ENCODE data around the gene DDX31.

The DDX31 gene

DNA sequence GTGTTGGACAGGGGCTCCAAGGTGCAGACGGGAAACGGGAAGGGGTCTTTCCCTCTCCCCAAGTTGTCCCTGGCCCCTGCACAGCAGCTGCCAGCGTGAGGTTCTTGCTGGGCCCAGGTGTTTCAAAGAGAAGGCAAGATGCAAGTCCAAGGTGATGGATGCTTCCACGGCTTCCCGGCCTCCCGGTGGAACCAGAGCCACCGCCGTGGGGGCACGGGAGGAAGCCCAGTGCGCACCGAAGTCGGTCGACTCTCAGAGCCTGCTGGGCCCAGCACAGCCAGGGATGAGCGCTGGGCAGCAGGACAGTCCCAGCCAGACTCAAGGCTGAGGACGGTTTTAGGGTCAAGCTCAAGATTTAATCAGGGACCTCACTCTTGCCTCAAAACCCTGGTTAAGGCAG, 112.6 kb downstream of the DDX31 start:
- TF ChIP-seq MYC (IDR thresholded peaks at IDR 0.05; ENCODE audit: low read depth, low read length) (no peak), POLR2A (IDR thresholded peaks at IDR 0.05; ENCODE audit: extremely low read depth, insufficient read length) (no peak)
- TF ChIP-seq, protein P1, sequence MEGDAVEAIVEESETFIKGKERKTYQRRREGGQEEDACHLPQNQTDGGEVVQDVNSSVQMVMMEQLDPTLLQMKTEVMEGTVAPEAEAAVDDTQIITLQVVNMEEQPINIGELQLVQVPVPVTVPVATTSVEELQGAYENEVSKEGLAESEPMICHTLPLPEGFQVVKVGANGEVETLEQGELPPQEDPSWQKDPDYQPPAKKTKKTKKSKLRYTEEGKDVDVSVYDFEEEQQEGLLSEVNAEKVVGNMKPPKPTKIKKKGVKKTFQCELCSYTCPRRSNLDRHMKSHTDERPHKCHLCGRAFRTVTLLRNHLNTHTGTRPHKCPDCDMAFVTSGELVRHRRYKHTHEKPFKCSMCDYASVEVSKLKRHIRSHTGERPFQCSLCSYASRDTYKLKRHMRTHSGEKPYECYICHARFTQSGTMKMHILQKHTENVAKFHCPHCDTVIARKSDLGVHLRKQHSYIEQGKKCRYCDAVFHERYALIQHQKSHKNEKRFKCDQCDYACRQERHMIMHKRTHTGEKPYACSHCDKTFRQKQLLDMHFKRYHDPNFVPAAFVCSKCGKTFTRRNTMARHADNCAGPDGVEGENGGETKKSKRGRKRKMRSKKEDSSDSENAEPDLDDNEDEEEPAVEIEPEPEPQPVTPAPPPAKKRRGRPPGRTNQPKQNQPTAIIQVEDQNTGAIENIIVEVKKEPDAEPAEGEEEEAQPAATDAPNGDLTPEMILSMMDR (IDR thresholded peaks at IDR 0.05; ENCODE audit: low read depth, low read length) = no peak
- TF ChIP-seq, protein P2, sequence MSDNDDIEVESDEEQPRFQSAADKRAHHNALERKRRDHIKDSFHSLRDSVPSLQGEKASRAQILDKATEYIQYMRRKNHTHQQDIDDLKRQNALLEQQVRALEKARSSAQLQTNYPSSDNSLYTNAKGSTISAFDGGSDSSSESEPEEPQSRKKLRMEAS (IDR thresholded peaks at IDR 0.05; ENCODE audit: low read depth, low read length) = no peak
- H3K4me3 ChIP-seq (ENCODE audit: low read depth, low read length) = no peak overlapping the region
- no peak for DNase-seq (ENCODE audit: low read depth)

DNA sequence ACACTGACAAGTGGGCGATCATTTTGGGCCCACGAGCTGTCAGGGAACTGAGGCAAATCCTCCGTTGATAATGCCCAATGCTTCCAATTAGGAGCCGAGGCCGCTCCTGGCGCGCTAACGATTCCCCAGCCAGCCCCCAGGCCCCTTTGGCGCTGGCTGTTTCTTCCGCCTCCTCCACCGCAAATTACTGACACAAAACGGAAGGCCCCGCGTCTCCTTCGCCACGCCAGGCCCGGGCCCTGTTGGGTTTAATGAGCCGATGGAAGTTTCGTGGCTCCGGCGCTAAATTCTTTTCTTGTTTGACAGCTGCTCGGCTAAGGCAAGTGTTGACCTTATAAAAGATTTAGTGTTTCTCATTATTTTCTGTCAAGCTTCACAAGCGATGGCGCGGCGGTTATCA, 113.1 kb downstream of the DDX31 start:
- DNase-seq (ENCODE audit: low read depth) = no peak
- no peak overlapping the region for H3K4me3 ChIP-seq (ENCODE audit: low read depth, low read length)
- no peak for TF ChIP-seq MYC (IDR thresholded peaks at IDR 0.05; ENCODE audit: low read depth, low read length)
- TF ChIP-seq POLR2A (IDR thresholded peaks at IDR 0.05; ENCODE audit: extremely low read depth, insufficient read length) = no peak
- TF ChIP-seq, protein P2 (IDR thresholded peaks at IDR 0.05; ENCODE audit: low read depth, low read length) = no peak
- TF ChIP-seq, protein P1 (IDR thresholded peaks at IDR 0.05; ENCODE audit: low read depth, low read length) = no peak

DNA sequence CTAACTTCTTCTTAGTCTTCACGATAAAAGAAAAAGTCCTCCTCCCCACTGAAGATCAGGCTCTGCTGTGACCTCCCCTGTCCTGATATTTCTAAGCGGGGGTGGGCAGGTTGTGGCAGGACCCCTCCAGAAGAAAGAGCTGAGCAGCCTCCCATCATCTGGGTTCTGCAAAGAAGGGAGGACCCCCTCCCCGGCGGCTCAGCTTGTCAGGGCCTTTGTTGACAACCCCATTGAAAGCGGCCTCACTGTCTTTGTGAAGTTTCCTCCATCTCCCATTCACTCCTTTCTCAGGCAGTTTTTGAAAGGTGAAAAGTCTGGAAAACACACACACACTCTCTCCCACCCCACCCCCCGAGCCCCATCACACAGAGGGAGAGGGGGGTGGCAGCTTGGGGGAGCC, 113.5 kb downstream of the DDX31 start:
- H3K4me3 ChIP-seq (ENCODE audit: low read depth, low read length) = no peak overlapping the region
- TF ChIP-seq POLR2A (IDR thresholded peaks at IDR 0.05; ENCODE audit: extremely low read depth, insufficient read length) (no peak), MYC (IDR thresholded peaks at IDR 0.05; ENCODE audit: low read depth, low read length) (no peak)
- TF ChIP-seq, protein P1 (IDR thresholded peaks at IDR 0.05; ENCODE audit: low read depth, low read length) = no peak
- TF ChIP-seq, protein P2 (IDR thresholded peaks at IDR 0.05; ENCODE audit: low read depth, low read length) = no peak
- DNase-seq (ENCODE audit: low read depth) = no peak

DNA sequence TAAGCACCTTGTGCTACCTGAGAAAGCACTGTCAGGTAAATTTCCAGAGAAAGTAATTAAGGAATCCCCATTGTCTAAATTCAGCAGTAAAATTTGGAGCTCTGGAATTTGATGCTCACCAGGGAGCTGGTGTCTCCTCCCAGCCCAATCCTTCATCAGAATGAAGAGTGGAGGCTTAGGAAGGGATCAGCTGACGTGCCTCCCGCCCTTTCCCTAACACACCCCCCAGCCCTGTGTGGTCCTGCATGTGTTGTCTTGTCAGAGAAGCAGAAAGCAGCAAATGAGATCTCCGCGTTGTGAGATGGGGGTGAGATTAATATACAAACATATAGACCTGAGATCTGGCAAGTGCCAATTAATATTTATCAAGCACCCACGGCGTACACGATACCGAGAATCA, 114.3 kb downstream of the DDX31 start:
- TF ChIP-seq, protein P2 (IDR thresholded peaks at IDR 0.05; ENCODE audit: low read depth, low read length) = no peak
- no peak for TF ChIP-seq POLR2A (IDR thresholded peaks at IDR 0.05; ENCODE audit: extremely low read depth, insufficient read length)

DNA sequence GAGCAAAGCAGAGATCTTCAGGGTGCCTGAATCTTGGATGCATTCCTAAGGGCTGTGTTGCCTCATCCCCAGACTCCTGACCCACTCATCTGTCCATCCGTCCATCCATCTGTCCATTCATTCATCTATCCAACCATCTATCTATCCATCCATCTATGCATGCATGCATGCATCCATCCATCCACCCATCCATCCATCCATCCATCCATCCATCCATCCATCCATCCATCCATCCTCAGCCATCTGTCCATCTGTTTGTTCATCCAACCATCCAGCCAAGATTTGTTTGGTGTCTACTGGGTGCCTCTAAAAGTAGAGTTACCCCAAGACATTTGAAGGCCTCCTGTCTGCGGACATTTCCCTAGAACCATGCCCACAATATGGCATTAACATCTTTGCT, 115.0 kb downstream of the DDX31 start:
- no peak for TF ChIP-seq POLR2A (IDR thresholded peaks at IDR 0.05; ENCODE audit: extremely low read depth, insufficient read length)
- TF ChIP-seq MYC (IDR thresholded peaks at IDR 0.05; ENCODE audit: low read depth, low read length) = no peak
- TF ChIP-seq, protein P2 (IDR thresholded peaks at IDR 0.05; ENCODE audit: low read depth, low read length) = no peak
- TF ChIP-seq, protein P1 (IDR thresholded peaks at IDR 0.05; ENCODE audit: low read depth, low read length) = no peak
- H3K4me3 ChIP-seq (ENCODE audit: low read depth, low read length) = no peak overlapping the region
- no peak for DNase-seq (ENCODE audit: low read depth)

More for the DNA sequence above, 114.3 kb downstream of the DDX31 start:
- no peak overlapping the region for H3K4me3 ChIP-seq (ENCODE audit: low read depth, low read length)
- no peak for DNase-seq (ENCODE audit: low read depth)

DNA sequence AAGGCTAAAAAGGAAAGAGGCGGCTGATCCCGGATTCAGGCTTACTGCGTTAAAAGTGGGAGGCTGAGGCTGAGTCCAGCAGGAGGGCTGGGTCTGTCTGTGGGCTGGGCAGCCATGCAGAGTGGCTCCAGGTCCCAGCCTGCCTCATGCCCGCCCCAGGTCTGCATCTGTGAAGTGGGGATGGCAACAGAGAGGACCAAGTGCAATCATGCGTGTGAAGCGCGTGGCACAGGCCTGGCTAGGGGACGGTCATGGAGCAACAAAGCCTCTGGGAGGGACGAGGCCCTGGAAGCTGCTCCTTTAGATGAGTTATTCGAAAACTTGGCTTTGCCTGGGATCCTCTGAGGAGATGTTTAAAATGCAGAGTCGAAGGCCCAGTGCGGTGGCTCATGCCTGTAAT, 117.7 kb downstream of the DDX31 start:
- no peak overlapping the region for H3K4me3 ChIP-seq (ENCODE audit: low read depth, low read length)
- DNase-seq (ENCODE audit: low read depth) = no peak
- TF ChIP-seq, protein P1 (IDR thresholded peaks at IDR 0.05; ENCODE audit: low read depth, low read length) = no peak
- TF ChIP-seq, protein P2 (IDR thresholded peaks at IDR 0.05; ENCODE audit: low read depth, low read length) = no peak
- no peak for TF ChIP-seq POLR2A (IDR thresholded peaks at IDR 0.05; ENCODE audit: extremely low read depth, insufficient read length)
- TF ChIP-seq MYC (IDR thresholded peaks at IDR 0.05; ENCODE audit: low read depth, low read length) = no peak

Data from NB4 (cell line).